ENCODE data around the gene PPP1R37. TPM values are rescaled to one million over a fixed set of nuclear protein-coding genes. Genes with fewer than 3 reads are reported as not detected.

Gene PPP1R37
- total and polyA plus RNA-seq, 2 of the 8 experiments (the other 6 are each of a cell fraction or from before 2014, with no cell fraction given) = 14.6 to 25.7 TPM

DNA sequence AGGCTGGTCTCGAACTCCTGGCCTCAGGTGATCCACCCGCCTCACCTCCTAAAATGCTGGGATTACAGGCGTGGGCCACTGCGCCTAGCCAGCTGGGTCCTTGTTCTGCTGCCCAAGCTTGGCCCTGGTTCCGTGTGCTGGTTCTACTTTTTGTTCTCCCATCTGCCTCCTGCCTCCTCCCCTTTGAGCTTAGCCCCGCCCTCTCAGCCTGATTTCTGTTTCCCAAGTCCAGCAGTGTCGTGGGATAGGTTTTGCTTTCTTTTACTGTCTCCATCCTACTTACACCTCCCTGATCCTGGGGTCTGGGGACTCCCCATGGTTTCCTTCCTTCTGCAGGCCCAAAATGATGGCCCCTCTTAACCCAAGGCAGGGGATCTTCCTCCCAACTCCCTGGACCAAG, 88.0 kb downstream of the PPP1R37 start:
- FAIRE-seq (no peak), DNase-seq (ENCODE audit: low read depth in 1 of 2, low spot score in 2 of 2) (no peak)
- Histone ChIP-seq H2AK5ac (ENCODE audit: low read depth, low read length) (0 out of 2 replicates have a peak overlapping the region, but pooled peaks have one; percentile 39), H3K23me2 (ENCODE audit: low read depth, low read length) (peaks cover 9% of the 10 kb centered on the region), H3K36me3 (ENCODE audit: control insufficient read depth in 2 of 4, insufficient read depth in 4 of 4, low read length in 3 of 4) (no peaks in the 10 kb centered on the region), H2BK5ac (ENCODE audit: low read depth, low read length) (no peak overlapping the region), H3K4me1 (replicated peaks in 1 of 4; ENCODE audit: control insufficient read depth in 3 of 4, insufficient read depth in 4 of 4, low read length in 3 of 4) (peaks cover 0 to 5% (median 0%) of the 10 kb centered on the region in 4 experiments; a peak in 5 of 7 replicates), H4K20me1 (replicated peaks in 1 of 2; ENCODE audit: control insufficient read depth in 1 of 2, insufficient read depth in 2 of 2, low read length in 2 of 2) (peaks cover 2% of the 10 kb centered on the region in 2 experiments), H3K18ac (ENCODE audit: extremely low read depth, low read length) (no peak overlapping the region), H3K4ac (replicated peaks; ENCODE audit: insufficient read length, low read depth, low read length) (no peak overlapping the region), H3K9ac (replicated peaks in 1 of 4; ENCODE audit: extremely low read depth in 1 of 4, low read depth in 3 of 4, low read length in 3 of 4) (no peak overlapping the region), H3K27me3 (replicated peaks in 1 of 4; ENCODE audit: control insufficient read depth in 3 of 4, extremely low read depth in 1 of 4, insufficient read depth in 3 of 4, low read length in 3 of 4) (no peaks in the 10 kb centered on the region), H3K9me3 (ENCODE audit: insufficient read depth in 2 of 2, low read depth in 1 of 2, low read length in 1 of 2) (no peaks in the 10 kb centered on the region), H4K91ac (replicated peaks; ENCODE audit: insufficient read length, low read length) (no peak overlapping the region), H3K79me1 (ENCODE audit: low read depth, low read length) (peaks cover 5% of the 10 kb centered on the region), H2BK120ac (replicated peaks; ENCODE audit: low read depth, low read length) (no peak overlapping the region), H3K56ac (replicated peaks; ENCODE audit: insufficient read length, low read depth, low read length) (no peak overlapping the region), H3K4me3 (ENCODE audit: extremely low read depth in 1 of 4, insufficient read depth in 2 of 4, low read depth in 3 of 4, low read length in 4 of 4) (no peak overlapping the region), H3K4me2 (ENCODE audit: insufficient read depth in 1 of 2, low read depth in 2 of 2, low read length in 2 of 2) (no peak overlapping the region; a peak in 1 of 4 replicates), H4K8ac (ENCODE audit: extremely low read depth, insufficient read depth, low read length) (no peak overlapping the region), H2BK20ac (ENCODE audit: low read length) (no peak overlapping the region), H4K5ac (ENCODE audit: insufficient read length, low read depth, low read length) (no peak overlapping the region), H3K79me2 (ENCODE audit: control insufficient read depth in 1 of 2, insufficient read depth in 2 of 2, low read length in 2 of 2) (peaks cover 0 to 9% of the 10 kb centered on the region in 2 experiments; a peak in 1 of 4 replicates), H2BK12ac (ENCODE audit: low read depth, low read length) (no peak overlapping the region), H2BK15ac (ENCODE audit: low read length) (no peak overlapping the region), H3K27ac (ENCODE audit: low read depth, low read length) (no peak overlapping the region), H2AFZ (ENCODE audit: low read length) (no peak overlapping the region), H3K23ac (ENCODE audit: insufficient read length) (no peak overlapping the region), H3K14ac (ENCODE audit: insufficient read length) (no peak overlapping the region)
- 83% methylated on average over 7 of the region's 7 CpGs; no CpG with 5 or more reads in 1 of the 2 experiments for WGBS, 2 experiments (ENCODE audit: extremely low coverage in 1 of 2, insufficient coverage in 1 of 2, insufficient read length in 1 of 2, insufficient replicate concordance in 2 of 2, low coverage in 1 of 2, low lambda C conversion rate in 2 of 2, missing lambda C conversion rate in 1 of 2)
- POLR2A ChIA-PET (ENCODE audit: partially characterized antibody) = interaction anchor here (1.0 kb wide), 1 partner anchor 89 kb away, joined by 3 read pairs; no protein-coding TSS in a partner anchor
- CTCF ChIA-PET (ENCODE audit: partially characterized antibody) = interaction anchor here (0.9 to 2.0 kb wide), 4 partner anchors 11 to 29 kb away, joined by 3 to 6 read pairs (median 4); no protein-coding TSS in a partner anchor
- TF ChIP-seq CHD1 (IDR thresholded peaks at IDR 0.05; ENCODE audit: low read depth, low read length) (no peak), SUZ12 (IDR thresholded peaks at IDR 0.05; ENCODE audit: low read length) (no peak)
